VCaP (cell line): ENCODE results near the gene ARID3C.

Experiments used
- H3K27ac ChIP-seq: fragments of 450-650 bp; 2 replicates; pipeline ENCODE4 v1.5.1; 2017
- CTCF ChIP-seq: fragments of 450-650 bp; conservative IDR thresholded peaks from 2 replicates; pipeline ENCODE4 v1.5.1; 2017; ENCODE audit warnings: mild to moderate bottlenecking, moderate library complexity

Gene ARID3C

GRCh38 chr9:34571481-34571810 lies 57.4 kb downstream of the ARID3C start:
- no peak for TF ChIP-seq CTCF
- no peak overlapping the region for H3K27ac ChIP-seq
